ENCODE measurements around the gene PDE5A.
"Not testable (repeated sequence)": the region's sequence is repeated elsewhere in the genome, so short reads cannot be mapped to it uniquely, and the experiment has no call there.

DNA sequence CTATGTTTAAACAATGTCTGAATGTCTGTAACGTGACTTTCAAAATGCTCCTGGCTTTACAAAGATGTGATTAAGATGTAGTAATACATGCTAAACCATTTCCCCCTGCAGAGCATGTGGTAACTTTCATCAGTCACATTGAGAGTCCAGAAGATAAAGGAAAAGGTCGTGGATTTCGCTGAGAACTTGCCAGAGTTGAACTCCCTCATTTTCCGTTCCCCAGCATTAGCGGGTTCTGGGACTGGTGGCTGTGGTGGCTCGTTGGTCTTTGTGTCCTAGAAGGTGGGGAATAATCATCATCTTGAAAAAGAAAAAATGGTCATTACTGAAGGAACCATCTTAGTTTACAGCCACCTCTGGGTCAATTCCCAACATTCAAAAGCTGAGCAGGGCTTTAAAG lies 178.8 kb downstream of the PDE5A start:
- TF ChIP-seq CTCF (IDR thresholded peaks at IDR 0.05; ENCODE audit: poor library complexity); EZH2phosphoT487 (IDR thresholded peaks at IDR 0.05; ENCODE audit: low read depth, severe bottlenecking, unreplicated experiment): not testable (repeated sequence)
